Hindlimb muscle (tissue), 1 donor: ENCODE data around the gene NAALADL2. TPM values are rescaled to one million over a fixed set of nuclear protein-coding genes. Genes with fewer than 3 reads are reported as not detected.

Source experiments
- DNase-seq: peaks from one replicate; pipeline ENCODE4 v3.0.0-alpha.2; 2013
- polyA plus RNA-seq: library from polyadenylated mRNA; unstranded; fragments of 120-200 nt; gene quantifications from one replicate; pipeline ENCODE4 v1.2.1, GENCODE V29; 2013; ENCODE audit not compliant: insufficient read length

Gene NAALADL2
- polyA plus RNA-seq, 1 donor = 5.5 TPM

- no peak for DNase-seq
Observed at GRCh38 chr3:175214216-175214615, 355.1 kb downstream of the NAALADL2 start.

DNA sequence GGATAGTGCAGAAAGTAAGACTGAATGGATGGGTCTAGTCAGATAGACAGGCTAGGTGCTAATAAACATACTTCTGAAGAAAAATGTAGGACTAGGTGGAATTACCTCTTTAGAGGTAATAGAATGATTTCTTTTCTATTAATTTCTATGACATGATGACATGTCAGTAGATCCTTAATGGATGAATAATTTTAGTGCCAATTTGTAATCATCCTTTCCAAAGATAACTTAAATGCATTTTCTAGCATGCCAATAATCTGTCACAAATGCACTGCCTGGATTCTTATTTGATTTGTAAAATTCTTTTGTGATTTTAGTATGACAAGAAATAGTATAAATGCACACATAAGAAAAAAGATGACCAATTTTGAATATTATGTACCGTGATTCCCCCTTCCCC lies 356.7 kb downstream of the NAALADL2 start:
- DNase-seq = no peak

DNA sequence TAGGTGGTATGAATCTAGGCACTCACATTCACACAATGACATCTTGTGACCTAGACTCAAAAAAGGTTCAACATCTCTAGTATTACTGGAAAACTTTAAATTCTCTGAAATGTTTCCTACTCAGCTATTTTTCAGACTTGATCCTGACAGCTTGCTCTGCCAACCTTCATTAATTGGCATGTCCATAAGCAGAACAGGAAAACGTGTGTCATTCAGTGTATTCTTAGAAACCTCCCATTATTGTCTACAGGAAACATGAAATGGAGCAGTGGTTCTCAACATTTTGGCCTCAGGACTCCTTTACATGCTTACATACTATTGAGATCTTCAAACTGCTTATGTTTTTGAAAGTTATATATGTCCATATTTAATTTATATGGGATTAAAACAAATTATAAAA lies 363.2 kb downstream of the NAALADL2 start:
- no peak for DNase-seq

DNA sequence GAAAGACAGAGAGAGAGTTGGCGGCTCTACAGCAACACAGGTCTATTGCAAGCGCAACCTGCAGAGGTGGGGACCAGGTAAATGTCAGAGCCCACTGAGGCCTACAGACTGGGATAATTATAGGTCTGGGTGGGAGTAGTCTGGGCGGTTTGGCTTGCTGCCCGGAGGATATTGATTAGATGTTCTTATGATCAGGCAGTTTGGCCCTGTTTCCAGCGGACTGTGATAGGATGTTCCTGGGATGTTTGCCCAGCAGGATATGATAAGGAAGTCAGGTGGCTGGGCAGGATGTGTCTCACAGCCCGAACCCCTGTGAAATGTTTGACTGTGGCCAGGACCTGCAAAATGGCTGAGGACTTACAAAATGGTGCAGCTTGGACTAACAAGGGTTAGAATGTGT lies 364.9 kb downstream of the NAALADL2 start:
- no peak for DNase-seq

DNA sequence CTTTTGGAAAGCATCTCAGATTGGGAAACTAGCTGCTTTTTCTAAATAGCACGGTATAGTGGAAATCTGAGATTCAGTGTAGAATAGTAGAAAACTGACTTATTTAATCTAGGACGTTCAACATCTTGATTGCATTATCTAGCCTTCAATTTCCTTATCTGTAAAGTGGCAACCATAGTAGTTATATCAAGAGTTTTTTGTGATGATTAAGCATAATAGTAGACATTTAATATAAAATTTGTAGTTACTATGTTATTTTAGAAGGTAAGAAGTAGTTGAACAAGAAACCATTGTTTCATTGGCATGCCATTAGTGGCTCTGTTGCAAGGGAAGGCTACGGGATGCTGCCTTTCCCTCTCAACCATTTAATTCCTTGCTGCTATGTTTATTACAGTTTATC lies 367.3 kb downstream of the NAALADL2 start:
- DNase-seq = no peak

DNA sequence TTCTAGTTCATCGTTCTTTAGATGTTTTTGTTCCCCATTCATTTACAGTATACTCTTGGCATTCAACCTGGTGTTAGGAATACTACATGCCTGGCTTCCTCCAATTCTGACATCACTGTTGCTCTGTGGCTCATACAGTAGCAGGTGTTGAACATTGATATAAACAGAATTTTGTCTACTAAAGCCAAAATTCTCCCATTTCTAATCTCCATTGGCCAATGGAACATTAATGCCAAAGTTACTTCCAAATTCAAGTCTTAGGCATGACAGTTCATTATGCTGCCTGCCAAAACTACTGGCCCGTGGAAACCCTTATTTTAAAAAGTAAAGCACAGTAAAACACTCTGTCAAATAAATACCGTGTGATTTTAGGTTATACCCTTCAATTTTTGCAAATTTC lies 368.0 kb downstream of the NAALADL2 start:
- DNase-seq = peak; percentile 26

DNA sequence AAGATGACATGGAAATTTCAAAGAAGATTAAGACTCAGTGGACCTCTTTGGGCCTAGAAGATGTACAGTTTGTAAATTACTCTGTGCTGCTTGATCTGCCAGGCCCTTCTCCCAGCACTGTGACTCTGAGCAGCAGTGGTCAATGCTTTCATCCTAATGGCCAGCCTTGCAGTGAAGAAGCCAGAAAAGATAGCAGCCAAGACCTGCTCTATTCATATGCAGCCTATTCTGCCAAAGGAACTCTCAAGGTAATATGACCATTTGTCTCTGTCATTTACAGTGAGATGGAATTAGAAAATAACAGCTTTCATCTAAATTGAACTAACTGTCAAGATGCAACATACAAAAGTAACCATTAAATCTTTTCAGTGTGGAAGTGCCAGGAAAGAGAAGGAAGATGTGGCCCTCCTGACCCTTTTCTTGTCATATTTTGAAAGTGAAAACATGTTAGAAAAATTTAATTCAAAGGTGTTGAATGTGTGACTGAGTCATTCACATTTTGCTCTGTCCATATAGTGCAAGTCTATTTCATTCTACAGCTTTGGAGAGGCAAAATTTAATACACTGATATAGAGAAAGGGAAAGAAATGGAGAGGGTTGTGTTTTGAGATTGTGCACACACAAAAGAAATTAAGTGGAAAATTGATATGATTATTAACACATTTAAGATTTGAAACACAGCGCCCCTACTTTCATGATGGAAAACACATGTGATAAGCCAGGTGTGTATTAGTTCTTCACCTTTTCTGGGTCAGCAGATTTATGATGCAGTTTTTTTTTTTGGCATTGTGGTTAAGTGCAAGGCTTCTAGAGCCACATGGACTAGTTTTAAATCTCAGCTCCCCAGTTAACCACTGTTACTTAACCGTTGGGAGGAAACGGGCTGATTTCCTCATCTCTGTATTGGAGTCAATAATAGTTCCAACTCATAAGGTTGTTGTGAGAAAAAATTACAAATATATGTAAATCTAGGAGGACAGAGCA lies 375.1 kb downstream of the NAALADL2 start:
- DNase-seq = no peak

DNA sequence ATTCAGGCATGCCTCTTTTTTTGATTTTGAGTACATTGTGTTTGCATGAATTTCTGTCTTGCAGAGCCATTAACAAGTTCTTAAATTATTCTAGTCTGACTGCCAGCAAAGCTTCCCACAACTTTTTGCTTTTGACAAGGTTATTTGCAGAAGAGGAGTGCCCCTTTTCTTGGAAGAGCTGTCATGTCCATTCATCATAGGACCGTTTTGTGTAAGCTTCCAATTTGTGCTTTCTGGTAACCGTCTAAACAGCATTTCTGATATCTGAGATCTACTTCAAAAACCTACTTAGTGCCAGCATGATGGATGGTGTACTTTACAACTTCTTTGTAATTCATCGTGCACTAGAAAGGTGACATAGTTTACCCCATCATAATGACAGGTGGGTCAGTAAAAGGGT lies 379.7 kb downstream of the NAALADL2 start:
- no peak for DNase-seq

GRCh38 chr3:175240921-175241320 lies 381.8 kb downstream of the NAALADL2 start:
- DNase-seq = no peak

DNA sequence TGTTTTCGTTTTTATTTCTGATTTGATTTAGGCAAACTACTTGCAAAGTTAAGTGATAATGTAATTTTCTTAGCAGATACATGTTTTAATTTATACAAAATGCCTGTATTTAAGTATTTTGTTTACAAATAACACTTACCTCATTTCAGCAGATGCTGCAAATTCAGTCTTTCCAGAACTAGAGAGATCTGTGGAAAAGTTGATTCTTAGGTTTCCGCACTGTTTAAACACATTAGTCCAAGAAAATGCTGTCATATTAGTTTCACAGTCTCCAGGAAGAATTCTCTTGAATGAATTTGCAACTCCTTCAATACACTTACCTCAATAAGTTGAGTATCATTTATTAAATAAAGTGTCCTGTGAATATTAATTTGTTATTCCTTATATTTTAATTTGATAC lies 383.1 kb downstream of the NAALADL2 start:
- DNase-seq = peak; percentile 35

GRCh38 chr3:175246234-175246633 lies 387.1 kb downstream of the NAALADL2 start:
- DNase-seq = no peak

DNA sequence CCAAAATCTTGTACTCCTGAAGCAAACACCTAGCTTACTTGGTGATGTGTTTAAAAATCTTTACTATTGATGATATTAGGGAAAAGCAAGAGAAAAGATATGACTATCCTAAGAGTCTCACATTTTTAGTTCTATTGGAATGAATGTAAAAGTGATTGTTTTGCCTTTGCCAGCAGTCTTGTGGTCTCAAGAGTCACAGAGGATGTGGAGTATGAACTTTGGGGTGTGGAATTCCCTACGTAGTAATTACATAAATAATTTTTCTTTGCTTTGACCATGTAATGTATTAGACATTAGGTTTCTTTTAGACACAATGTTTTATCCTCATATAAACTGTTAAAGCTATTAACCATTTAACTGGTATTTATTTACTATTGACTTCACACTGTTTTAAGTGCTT lies 387.6 kb downstream of the NAALADL2 start:
- no peak for DNase-seq

- no peak for DNase-seq
Observed at GRCh38 chr3:175247629-175248028, 388.5 kb downstream of the NAALADL2 start.

DNA sequence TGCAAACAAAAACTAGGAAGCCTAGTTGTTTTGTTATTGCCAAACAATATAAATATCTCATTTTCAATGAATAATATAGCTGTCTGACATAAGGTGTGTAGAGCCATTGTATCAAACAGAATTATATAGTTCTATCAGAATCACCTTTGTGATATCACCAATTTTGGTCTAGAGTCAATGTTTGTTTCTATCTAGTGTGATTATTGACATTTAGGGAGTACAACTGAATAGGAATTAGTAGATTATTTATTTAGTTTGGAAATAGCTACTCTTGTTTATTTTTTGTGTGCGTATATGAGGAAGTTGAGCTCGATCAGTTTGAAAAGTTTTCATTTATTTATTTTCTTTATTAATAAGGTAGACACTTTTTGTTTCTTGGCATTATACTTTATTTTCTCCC lies 389.7 kb downstream of the NAALADL2 start:
- DNase-seq = no peak

GRCh38 chr3:175255698-175256097 lies 396.6 kb downstream of the NAALADL2 start:
- peak; percentile 64 for DNase-seq

DNA sequence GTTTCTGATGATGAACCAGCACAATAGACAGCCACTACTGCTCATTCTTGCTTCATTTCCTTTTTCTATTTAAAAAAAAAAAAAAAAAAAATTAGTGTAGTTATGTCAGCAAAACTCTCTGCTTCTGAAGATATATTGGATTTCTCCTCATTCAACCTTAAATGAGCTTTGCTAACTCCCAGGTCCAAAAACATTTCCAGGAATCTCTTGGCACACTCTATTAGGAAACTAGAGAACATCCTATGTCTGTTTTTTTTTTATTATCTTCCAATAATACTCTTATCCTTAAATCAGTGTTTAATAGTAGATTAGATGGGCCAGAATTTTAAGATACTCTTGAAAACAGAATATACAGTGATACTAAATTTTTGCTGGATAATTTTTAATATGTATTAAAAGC lies 398.0 kb downstream of the NAALADL2 start:
- peak; percentile 46 for DNase-seq

DNA sequence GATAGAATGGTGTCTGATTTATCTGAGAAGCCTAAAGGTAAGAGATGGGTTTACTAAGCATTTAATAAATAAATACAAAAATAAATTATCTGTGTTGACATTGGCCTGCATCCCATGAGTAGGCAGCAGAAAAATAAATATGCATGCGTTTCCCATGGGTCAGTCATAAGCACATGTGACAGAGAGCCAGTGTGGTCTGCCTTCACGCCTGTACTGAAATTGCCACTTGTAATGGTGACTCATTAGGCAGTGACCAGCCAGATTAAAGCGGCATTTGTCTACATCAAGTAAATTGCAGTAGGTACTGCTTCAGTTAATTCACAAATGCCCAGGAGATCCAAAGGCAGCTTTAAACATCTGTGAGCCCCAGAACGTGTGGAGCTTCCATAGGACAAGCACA lies 399.6 kb downstream of the NAALADL2 start:
- DNase-seq = no peak

- no peak for DNase-seq
Observed at GRCh38 chr3:175260145-175260794, 401.1 kb downstream of the NAALADL2 start.

DNA sequence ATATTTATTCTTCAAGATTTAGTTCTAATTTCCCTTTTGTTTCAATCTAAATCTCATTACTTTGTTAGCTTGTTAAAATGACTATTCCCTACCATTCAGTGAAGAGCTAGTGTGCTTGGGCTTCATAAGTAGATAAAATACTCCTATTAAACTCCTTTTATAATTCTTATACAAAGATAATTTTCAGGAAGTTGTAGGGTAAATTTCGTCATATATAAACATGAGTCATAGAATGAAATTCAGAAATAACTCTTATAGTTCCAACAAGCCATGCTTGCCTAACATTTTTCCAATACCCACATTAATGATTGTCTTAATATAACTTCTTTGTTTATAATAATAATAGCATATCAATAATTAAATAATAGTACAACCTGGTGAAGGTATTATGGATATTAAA lies 407.3 kb downstream of the NAALADL2 start:
- DNase-seq = no peak

DNA sequence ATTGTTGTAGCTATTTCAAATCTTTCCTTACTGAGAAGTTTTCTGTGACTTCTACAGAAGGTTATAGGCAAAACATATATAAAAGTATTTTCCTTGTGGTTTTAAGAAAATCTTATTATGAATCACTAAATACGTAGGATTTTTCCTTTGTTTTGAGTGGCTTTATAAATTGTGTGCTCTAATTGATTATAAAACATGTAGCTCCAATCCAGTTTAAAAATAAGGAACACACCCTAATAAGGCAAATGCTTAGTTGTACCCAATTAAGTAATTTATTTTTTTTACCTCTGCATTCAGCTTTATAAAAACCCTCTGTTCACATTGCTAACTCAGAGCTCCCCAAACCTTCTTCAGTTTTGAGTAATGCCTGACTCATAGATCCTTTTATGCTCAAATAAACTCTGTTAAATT lies 408.0 kb downstream of the NAALADL2 start:
- no peak for DNase-seq

DNA sequence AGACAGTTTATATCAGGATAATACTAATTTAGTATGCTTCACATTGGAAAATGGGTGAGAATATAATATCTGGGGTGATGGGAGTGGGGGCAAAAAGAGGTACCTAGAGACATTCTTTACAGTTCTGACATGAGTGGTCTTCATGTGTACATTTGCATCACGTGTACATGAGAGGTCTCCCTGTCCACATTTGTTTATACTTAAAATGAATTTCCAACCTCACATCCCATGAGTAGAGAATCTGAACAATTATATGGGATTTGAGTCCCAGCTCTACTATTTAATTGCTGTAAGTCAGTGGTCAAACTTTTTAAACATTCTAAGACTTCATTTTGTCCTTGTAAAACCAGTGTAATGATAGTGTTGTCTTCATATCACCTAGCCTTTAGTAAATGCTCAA lies 408.4 kb downstream of the NAALADL2 start:
- DNase-seq = no peak

GRCh38 chr3:175269394-175269793 lies 410.3 kb downstream of the NAALADL2 start:
- DNase-seq = no peak

DNA sequence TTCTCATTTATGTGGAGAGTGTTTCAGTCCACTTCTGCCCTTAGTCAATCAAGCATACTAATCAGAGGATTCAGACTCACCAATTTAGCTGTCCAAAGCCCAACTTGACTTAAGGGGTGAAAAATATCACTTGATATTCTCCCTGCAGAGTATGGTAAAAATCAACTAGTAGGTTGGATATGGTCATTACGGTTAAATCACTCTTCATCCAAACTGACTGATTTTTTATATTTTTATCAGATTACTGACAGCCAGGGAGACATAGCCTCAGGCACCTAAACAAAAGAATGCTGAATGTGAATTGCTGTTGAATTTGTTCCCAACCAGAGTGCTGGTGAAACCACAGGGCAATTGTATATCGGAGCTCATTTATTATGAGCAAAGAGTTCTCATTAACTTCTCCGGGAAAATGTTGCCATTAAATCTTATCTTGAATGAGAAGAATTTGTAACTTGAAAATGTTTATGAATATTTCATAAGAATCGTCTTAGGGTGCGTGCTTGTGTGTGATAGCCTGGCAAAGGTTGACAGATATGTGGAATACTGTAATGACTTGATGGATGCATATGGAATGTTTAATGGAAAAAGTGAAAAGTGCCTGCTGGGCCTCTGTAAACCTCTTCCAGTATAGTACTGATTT lies 411.2 kb downstream of the NAALADL2 start:
- no peak for DNase-seq
